PFSK-1 (cell line): ENCODE measurements around the gene LTBP1.

ENCODE experiments used
- FOXP2 ChIP-seq: optimal IDR thresholded peaks from 2 replicates; pipeline ENCODE3; 2011; ENCODE audit warnings: borderline replicate concordance, control low read depth, inconsistent platforms; ENCODE audit not compliant: insufficient read depth; ENCODE audit errors: extremely low read length, extremely low read depth
- POLR2AphosphoS5 ChIP-seq: IDR thresholded peaks from 2 replicates; pipeline ENCODE4 v1.6.1; 2012; ENCODE audit warnings: low read depth, mild to moderate bottlenecking, control low read depth, low read length, moderate library complexity
- SIN3A ChIP-seq: IDR thresholded peaks from 2 replicates; pipeline ENCODE4 v1.6.1; 2012; ENCODE audit warnings: mild to moderate bottlenecking, low read length, moderate library complexity, borderline replicate concordance; ENCODE audit not compliant: insufficient read depth
- TAF1 ChIP-seq: IDR thresholded peaks from 2 replicates; pipeline ENCODE4 v1.6.1; 2012; ENCODE audit warnings: low read length, control low read depth, borderline replicate concordance; ENCODE audit not compliant: insufficient read depth
- TF ChIP-seq, protein P1 (sequence below), 2 experiments: IDR thresholded peaks; 2 replicates each; pipeline versions ENCODE4 v1.6.1 to v1.8.0; 2011 to 2012; ENCODE audit warnings: low read depth in 2 of 2, low read length in 2 of 2, control low read depth in 1 of 2, inconsistent platforms in 1 of 2, mild to moderate bottlenecking in 1 of 2, moderate library complexity in 1 of 2; ENCODE audit not compliant: insufficient read depth in 1 of 2

DNA sequence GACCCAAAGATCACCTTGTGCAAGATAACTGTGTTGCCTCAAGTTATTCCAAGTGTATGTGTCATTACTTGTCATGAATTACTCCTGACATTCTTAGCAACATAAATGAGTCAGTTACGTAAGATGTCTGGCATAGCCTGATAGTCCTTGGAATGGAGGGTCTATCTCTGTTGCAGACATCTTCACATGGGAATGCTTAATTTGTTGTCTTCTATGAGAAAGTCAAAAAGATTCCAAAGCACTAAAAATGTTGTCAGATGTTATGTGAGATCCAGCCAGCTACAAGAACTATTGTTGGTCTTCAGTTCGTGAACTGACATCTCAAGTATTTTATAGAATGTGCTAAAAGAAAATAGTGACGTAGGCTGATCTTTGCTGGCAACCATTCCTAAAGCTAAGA lies 351.5 kb downstream of the LTBP1 start:
- no peak for TF ChIP-seq SIN3A
- no peak for TF ChIP-seq TAF1
- TF ChIP-seq, protein P1, sequence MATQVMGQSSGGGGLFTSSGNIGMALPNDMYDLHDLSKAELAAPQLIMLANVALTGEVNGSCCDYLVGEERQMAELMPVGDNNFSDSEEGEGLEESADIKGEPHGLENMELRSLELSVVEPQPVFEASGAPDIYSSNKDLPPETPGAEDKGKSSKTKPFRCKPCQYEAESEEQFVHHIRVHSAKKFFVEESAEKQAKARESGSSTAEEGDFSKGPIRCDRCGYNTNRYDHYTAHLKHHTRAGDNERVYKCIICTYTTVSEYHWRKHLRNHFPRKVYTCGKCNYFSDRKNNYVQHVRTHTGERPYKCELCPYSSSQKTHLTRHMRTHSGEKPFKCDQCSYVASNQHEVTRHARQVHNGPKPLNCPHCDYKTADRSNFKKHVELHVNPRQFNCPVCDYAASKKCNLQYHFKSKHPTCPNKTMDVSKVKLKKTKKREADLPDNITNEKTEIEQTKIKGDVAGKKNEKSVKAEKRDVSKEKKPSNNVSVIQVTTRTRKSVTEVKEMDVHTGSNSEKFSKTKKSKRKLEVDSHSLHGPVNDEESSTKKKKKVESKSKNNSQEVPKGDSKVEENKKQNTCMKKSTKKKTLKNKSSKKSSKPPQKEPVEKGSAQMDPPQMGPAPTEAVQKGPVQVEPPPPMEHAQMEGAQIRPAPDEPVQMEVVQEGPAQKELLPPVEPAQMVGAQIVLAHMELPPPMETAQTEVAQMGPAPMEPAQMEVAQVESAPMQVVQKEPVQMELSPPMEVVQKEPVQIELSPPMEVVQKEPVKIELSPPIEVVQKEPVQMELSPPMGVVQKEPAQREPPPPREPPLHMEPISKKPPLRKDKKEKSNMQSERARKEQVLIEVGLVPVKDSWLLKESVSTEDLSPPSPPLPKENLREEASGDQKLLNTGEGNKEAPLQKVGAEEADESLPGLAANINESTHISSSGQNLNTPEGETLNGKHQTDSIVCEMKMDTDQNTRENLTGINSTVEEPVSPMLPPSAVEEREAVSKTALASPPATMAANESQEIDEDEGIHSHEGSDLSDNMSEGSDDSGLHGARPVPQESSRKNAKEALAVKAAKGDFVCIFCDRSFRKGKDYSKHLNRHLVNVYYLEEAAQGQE (IDR thresholded peaks at IDR 0.05; ENCODE audit: insufficient read depth in 1 of 2, low read depth in 2 of 2, low read length in 2 of 2) = no peak
- TF ChIP-seq POLR2AphosphoS5 = no peak
- no peak for TF ChIP-seq FOXP2
